Measurements from ENCODE around the gene CXXC1.
"Not testable (repeated sequence)": the region's sequence is repeated elsewhere in the genome, so short reads cannot be mapped to it uniquely, and the experiment has no call there.

Gene CXXC1

GRCh38 chr18:50287441-50288347 is at the start of gene CXXC1:
CXXC1 (minus strand) TSS chr18:50287692; CDS start chr18:50287589, 103 bp downstream.
- DNase-seq, result peak; percentile 97

- DNase-seq, result no peak
Observed at GRCh38 chr18:50334546-50335152, 47.2 kb upstream of the CXXC1 start.

GRCh38 chr18:50331691-50332090 is 44.2 kb upstream of the CXXC1 start:
- DNase-seq, result no peak

- no peak for DNase-seq
Observed at GRCh38 chr18:50330176-50330575, 42.7 kb upstream of the CXXC1 start.

- no peak for DNase-seq
Observed at GRCh38 chr18:50327983-50328382, 40.5 kb upstream of the CXXC1 start.

- DNase-seq, result no peak
Observed at GRCh38 chr18:50320719-50321118, 33.2 kb upstream of the CXXC1 start.

- no peak for DNase-seq
Observed at GRCh38 chr18:50315100-50315871, 27.8 kb upstream of the CXXC1 start.

GRCh38 chr18:50313873-50314460 is 26.5 kb upstream of the CXXC1 start:
- no peak for DNase-seq

- no peak for DNase-seq
Observed at GRCh38 chr18:50313031-50313607, 25.6 kb upstream of the CXXC1 start.

GRCh38 chr18:50312296-50313030 is 25.0 kb upstream of the CXXC1 start:
- no peak for DNase-seq

GRCh38 chr18:50311650-50312049 is 24.2 kb upstream of the CXXC1 start:
- no peak for DNase-seq

- DNase-seq, result no peak
Observed at GRCh38 chr18:50310080-50310479, 22.6 kb upstream of the CXXC1 start.

- not testable (repeated sequence) for DNase-seq
Observed at GRCh38 chr18:50308851-50309250, 21.4 kb upstream of the CXXC1 start.

GRCh38 chr18:50307738-50308470 is 20.4 kb upstream of the CXXC1 start:
- DNase-seq, result peak; percentile 45

- DNase-seq, result no peak
Observed at GRCh38 chr18:50307400-50307737, 19.9 kb upstream of the CXXC1 start.

GRCh38 chr18:50306944-50307343 is 19.5 kb upstream of the CXXC1 start:
- no peak for DNase-seq

GRCh38 chr18:50301074-50301473 is 13.6 kb upstream of the CXXC1 start:
- no peak for DNase-seq

GRCh38 chr18:50299626-50300388 is 12.3 kb upstream of the CXXC1 start:
- no peak for DNase-seq

- DNase-seq, result no peak
Observed at GRCh38 chr18:50298443-50299284, 11.2 kb upstream of the CXXC1 start.

Data from DMS79 treated with DMSO at 0.1 percent for 48 hours (cell line).